Breast epithelium (tissue), 3 donors: ENCODE measurements around the gene GTF2IRD2.
"Not testable (repeated sequence)": the region's sequence is repeated elsewhere in the genome, so short reads cannot be mapped to it uniquely, and the experiment has no call there.

ENCODE experiments used
- POLR2A ChIP-seq: fragments of 450-650 bp; IDR thresholded peaks from one replicate; pipeline ENCODE4 v1.6.1; 2016; ENCODE audit warnings: antibody characterized with exemption, mild to moderate bottlenecking, moderate library complexity
- POLR2AphosphoS5 ChIP-seq, 3 donors: sonication (generic); formaldehyde crosslinking; IDR thresholded peaks; one replicate each; pipeline ENCODE4 v1.6.1; 2017; ENCODE audit warnings: antibody characterized with exemption in 3 of 3
- TF ChIP-seq, protein P1 (sequence below), 3 donors: fragments of 450-650 bp; IDR thresholded peaks; one replicate each; pipeline ENCODE4 v1.5.1; 2016 to 2017; ENCODE audit warnings: antibody characterized with exemption in 3 of 3, mild to moderate bottlenecking in 3 of 3, moderate library complexity in 3 of 3

DNA sequence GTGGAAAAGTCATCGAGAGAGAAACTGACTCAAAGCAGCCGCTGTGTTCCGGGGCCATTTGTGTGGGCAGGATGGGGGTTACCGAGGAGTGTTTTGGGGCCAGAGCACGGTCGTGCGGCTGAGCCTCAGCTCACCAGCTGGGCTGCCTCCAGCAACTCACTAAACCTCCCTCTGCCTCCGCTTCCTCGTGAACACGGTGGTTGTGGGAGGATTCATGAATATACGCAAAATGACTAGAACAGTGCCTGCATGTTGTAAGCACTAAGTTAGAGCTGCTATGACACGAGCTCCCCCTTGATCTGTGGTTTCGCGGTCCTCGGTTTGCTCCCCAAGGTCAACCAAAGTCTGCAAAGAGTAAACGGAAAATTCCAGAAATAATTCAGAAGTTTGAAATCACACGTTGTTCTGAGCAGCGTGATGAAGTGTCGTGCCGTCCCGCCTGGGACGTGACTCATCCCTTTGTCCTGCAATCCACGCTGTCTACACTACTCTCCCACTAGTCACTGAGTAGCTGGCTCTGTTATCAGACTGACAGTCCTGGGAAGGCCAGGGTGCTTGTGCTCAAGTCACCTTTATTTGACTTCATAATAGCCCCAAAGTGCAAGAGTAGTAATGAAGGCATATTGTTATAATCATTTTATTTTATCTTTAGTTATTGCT, 31.1 kb downstream of the GTF2IRD2 start:
- TF ChIP-seq, protein P1, sequence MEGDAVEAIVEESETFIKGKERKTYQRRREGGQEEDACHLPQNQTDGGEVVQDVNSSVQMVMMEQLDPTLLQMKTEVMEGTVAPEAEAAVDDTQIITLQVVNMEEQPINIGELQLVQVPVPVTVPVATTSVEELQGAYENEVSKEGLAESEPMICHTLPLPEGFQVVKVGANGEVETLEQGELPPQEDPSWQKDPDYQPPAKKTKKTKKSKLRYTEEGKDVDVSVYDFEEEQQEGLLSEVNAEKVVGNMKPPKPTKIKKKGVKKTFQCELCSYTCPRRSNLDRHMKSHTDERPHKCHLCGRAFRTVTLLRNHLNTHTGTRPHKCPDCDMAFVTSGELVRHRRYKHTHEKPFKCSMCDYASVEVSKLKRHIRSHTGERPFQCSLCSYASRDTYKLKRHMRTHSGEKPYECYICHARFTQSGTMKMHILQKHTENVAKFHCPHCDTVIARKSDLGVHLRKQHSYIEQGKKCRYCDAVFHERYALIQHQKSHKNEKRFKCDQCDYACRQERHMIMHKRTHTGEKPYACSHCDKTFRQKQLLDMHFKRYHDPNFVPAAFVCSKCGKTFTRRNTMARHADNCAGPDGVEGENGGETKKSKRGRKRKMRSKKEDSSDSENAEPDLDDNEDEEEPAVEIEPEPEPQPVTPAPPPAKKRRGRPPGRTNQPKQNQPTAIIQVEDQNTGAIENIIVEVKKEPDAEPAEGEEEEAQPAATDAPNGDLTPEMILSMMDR (IDR thresholded peaks at IDR 0.05) = not testable (repeated sequence)
- not testable (repeated sequence) for TF ChIP-seq POLR2A; POLR2AphosphoS5 (IDR thresholded peaks at IDR 0.05)
